NCI-H460 (cell line): ENCODE results near the gene OR12D1. TPM values are rescaled to one million over a fixed set of nuclear protein-coding genes. Genes with fewer than 3 reads are reported as not detected.

Experiments
- DNase-seq: peaks from one replicate; pipeline ENCODE4 v3.0.0-alpha.2; 2016; ENCODE audit warnings: low read depth; ENCODE audit errors: extremely low read depth
- total RNA-seq: library from RNA; depleted of rRNA; stranded (reverse); fragments of >200 nt; shearing (Covaris generic); gene quantifications from 2 replicates; pipeline ENCODE4 v1.2.3, GENCODE V29; 2014; rRNA removed

The OR12D1 gene
- total RNA-seq, 1 experiment from 2014 or later = not detected

- no peak for DNase-seq
These were observed 47.3 kb downstream of the OR12D1 start for GRCh38 chr6:29462022-29462421.

DNA sequence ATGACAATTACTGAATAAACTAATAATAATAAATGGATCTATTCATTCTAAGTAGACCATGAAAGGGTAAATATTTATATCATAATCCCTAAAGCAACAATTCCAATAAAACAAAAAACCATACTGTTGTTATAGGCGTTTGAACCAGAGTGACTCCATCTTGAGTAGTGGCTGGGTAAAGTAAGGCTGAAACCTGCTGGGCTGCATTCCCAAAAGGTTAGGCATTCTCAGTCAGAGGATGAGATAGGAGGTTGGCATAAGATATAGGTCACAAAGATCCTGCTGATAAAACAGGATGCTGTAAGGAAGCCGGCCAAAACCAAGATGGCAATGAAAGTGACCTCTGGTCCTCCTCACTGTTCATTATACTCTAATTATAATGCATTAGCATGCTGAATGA is 50.6 kb downstream of the OR12D1 start:
- no peak for DNase-seq

GRCh38 chr6:29465801-29466200 is 51.1 kb downstream of the OR12D1 start:
- DNase-seq = no peak

DNA sequence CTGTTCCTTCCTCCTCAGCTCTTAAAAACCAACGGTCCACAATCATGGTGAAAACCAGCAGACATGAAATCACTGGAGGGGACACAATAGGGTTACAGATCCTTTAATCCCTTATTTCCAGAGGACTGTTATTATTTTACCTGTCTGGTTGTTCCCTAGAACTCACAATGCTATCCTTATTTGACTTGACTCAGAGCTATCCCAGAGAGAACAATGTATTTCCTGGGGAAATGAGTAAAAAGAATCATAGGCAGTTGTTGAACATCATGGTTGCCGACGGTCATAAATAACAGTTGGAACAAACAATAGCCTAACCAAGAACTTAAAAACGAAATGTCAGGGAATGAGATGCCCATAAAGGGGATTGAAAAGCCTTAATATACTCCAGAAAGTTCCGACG is 51.5 kb downstream of the OR12D1 start:
- no peak for DNase-seq

Other genes with a start within 250 kb of the OR12D1 start
- gene OR2J2, start 244.0 kb upstream of the OR12D1 start, total RNA-seq = not detected in 2 replicates
- gene OR14J1, start 113.2 kb upstream of the OR12D1 start, total RNA-seq = not detected in 2 replicates
- not detected in 2 replicates for gene OR5V1, start 46.1 kb upstream of the OR12D1 start, total RNA-seq
- not detected in 2 replicates for gene OR12D3, start 39.6 kb upstream of the OR12D1 start, total RNA-seq
- gene OR12D2, start 19.3 kb upstream of the OR12D1 start, total RNA-seq = not detected in 2 replicates
- not detected in 2 replicates for gene OR10C1, start 24.4 kb downstream of the OR12D1 start, total RNA-seq
- not detected in 2 replicates for gene OR11A1, start 42.1 kb downstream of the OR12D1 start, total RNA-seq
- not detected in 2 replicates for gene OR2H1, start 42.2 kb downstream of the OR12D1 start, total RNA-seq
- gene MAS1L, start 73.0 kb downstream of the OR12D1 start, total RNA-seq = not detected in 2 replicates
- not detected in 2 replicates for gene UBD, start 144.8 kb downstream of the OR12D1 start, total RNA-seq
- not detected in 2 replicates for gene OR2H2, start 170.2 kb downstream of the OR12D1 start, total RNA-seq
- gene GABBR1, start 218.3 kb downstream of the OR12D1 start, total RNA-seq = 5.7 and 6.1 TPM in 2 replicates
- not detected in 2 replicates for gene MOG, start 242.2 kb downstream of the OR12D1 start, total RNA-seq